Transverse colon (tissue), 3 donors: ENCODE results near the gene PKP2.

Experiments used
- CTCF ChIP-seq, 5 experiments: fragments of 200-600 bp in 3 of 5; fragments of 450-650 bp in 2 of 5; sonication (generic) in 3 of 5; IDR thresholded peaks; 1 replicate in 2 of 5; 2 replicates in 3 of 5; pipeline ENCODE4 v1.5.1; 2016 to 2017; ENCODE audit warnings: antibody characterized with exemption in 5 of 5, inconsistent platforms in 3 of 5, mild to moderate bottlenecking in 2 of 5, moderate library complexity in 1 of 5
- EP300 ChIP-seq: sonication (generic); formaldehyde crosslinking; IDR thresholded peaks from one replicate; pipeline ENCODE4 v1.6.1; 2017; ENCODE audit warnings: antibody characterized with exemption, low read depth

GRCh38 chr12:32920506-32921085 lies 24.0 kb upstream of the PKP2 start:
- TF ChIP-seq CTCF (IDR thresholded peaks at IDR 0.05), result no peak
- TF ChIP-seq EP300, result no peak
